ENCODE results near the gene MRTFA.

Gene MRTFA

GRCh38 chr22:40426594-40427333 is 209.8 kb downstream of the MRTFA start:
- CTCF ChIA-PET: interaction anchor here (1.3 to 5.4 kb wide), 5 partner anchors 10 to 62 kb away, joined by 3 to 49 read pairs (median 6); no protein-coding TSS in a partner anchor
- DNase-seq (ENCODE audit: extremely low spot score): no peak
- no peak for TF ChIP-seq CTCF (IDR thresholded peaks at IDR 0.05; ENCODE audit: control extremely low read depth, extremely low read depth, low read depth, missing control alignments)
- POLR2A ChIA-PET: interaction anchor here (0.6 kb wide), 1 partner anchor 1221 kb away, joined by 4 read pairs; no protein-coding TSS in a partner anchor

GRCh38 chr22:40425082-40425481 is 211.4 kb downstream of the MRTFA start:
- CTCF ChIA-PET: interaction anchor here (1.3 to 5.4 kb wide), 4 partner anchors 10 to 32 kb away, joined by 3 to 49 read pairs (median 7); no protein-coding TSS in a partner anchor
- no peak for TF ChIP-seq CTCF (IDR thresholded peaks at IDR 0.05; ENCODE audit: control extremely low read depth, extremely low read depth, low read depth, missing control alignments)
- POLR2A ChIA-PET: no interaction called here
- no peak for DNase-seq (ENCODE audit: extremely low spot score)

- CTCF ChIA-PET: interaction anchor here (3.1 to 5.4 kb wide), 2 partner anchors 9 to 13 kb away, joined by 11 to 49 read pairs; no protein-coding TSS in a partner anchor
These were observed 212.5 kb downstream of the MRTFA start for GRCh38 chr22:40423882-40424640.

GRCh38 chr22:40423310-40423688 is 213.2 kb downstream of the MRTFA start:
- TF ChIP-seq CTCF (IDR thresholded peaks at IDR 0.05; ENCODE audit: control extremely low read depth, extremely low read depth, low read depth, missing control alignments): no peak
- POLR2A ChIA-PET: no interaction called here
- DNase-seq (ENCODE audit: extremely low spot score): no peak
- CTCF ChIA-PET: interaction anchor here (1.2 to 3.1 kb wide), 2 partner anchors 8 to 13 kb away, joined by 5 to 11 read pairs; no protein-coding TSS in a partner anchor

More at GRCh38 chr22:40423882-40424640, 212.5 kb downstream of the MRTFA start:
- no peak for DNase-seq (ENCODE audit: extremely low spot score)
- POLR2A ChIA-PET: no interaction called here
- TF ChIP-seq CTCF (IDR thresholded peaks at IDR 0.05; ENCODE audit: control extremely low read depth, extremely low read depth, low read depth, missing control alignments): no peak

- POLR2A ChIA-PET: no interaction called here
- no peak for DNase-seq (ENCODE audit: extremely low spot score)
- CTCF ChIA-PET: interaction anchor here (1.2 kb wide), 1 partner anchor 14 kb away, joined by 5 read pairs; no protein-coding TSS in a partner anchor
- no peak for TF ChIP-seq CTCF (IDR thresholded peaks at IDR 0.05; ENCODE audit: control extremely low read depth, extremely low read depth, low read depth, missing control alignments)
These were observed 213.8 kb downstream of the MRTFA start for GRCh38 chr22:40422558-40423309.

- ChIA-PET CTCF (interaction anchor here (1.2 to 4.3 kb wide), 2 partner anchors 14 to 15 kb away, joined by 5 to 27 read pairs; no protein-coding TSS in a partner anchor), POLR2A (no interaction called here)
- no peak for TF ChIP-seq CTCF (IDR thresholded peaks at IDR 0.05; ENCODE audit: control extremely low read depth, extremely low read depth, low read depth, missing control alignments)
- no peak for DNase-seq (ENCODE audit: extremely low spot score)
These were observed 214.6 kb downstream of the MRTFA start for GRCh38 chr22:40421941-40422340.

All from GM10248 (cell line).